SK-N-SH (cell line): ENCODE data around the gene GPR146.
A peak's percentile ranks its signal among the peaks of the same experiment; 100 is the strongest.

ENCODE experiments used
- ELF1 ChIP-seq: IDR thresholded peaks from 2 replicates; pipeline ENCODE4 v1.4.0; 2012
- RFX5 ChIP-seq: IDR thresholded peaks from 2 replicates; pipeline ENCODE4 v1.6.1; 2012; ENCODE audit warnings: mild to moderate bottlenecking, improper control_type of control experiment, low read length
- TF ChIP-seq, protein P1 (sequence below): fragments of 200-600 bp; sonication (generic); IDR thresholded peaks from 2 replicates; pipeline ENCODE4 v1.6.1; 2017; ENCODE audit warnings: antibody characterized with exemption, mild to moderate bottlenecking, moderate library complexity
- TF ChIP-seq, protein P2 (sequence below): IDR thresholded peaks from 2 replicates; pipeline ENCODE4 v1.4.0; 2012; ENCODE audit warnings: low read depth

DNA sequence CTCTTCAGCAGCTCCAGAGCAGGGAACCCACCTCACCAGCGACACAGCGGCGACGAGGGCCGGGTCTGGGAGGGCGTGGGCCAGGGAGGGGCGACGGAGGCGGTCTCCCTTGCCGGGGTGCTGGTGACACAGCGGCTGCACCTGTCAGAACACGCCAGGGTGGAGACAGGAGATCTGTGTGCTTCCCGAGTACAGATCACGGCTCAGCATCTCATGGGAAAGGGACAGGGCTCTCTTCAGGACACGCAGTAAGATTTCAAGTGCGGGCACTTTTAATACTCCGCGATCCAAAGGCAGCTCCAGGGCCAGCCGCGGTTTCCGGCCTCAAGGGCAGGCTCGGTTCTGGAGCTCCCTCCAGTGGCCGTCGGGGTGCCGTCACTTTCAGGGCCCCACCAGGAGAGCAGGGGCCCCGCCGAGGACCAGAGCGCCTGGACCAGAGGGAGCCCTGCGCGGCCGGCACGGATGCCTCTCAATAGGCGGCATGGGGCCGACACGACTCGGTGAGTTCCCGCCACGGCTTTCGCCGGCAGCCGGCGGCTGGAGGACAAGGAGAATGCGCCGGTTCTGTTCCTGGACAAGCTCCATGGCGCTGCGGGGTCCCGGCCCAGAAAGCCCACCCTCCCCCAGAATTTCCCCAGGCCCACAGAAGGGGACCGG is 21.4 kb downstream of the GPR146 start:
- TF ChIP-seq RFX5 (no peak), ELF1 (no peak)
- TF ChIP-seq, protein P1, sequence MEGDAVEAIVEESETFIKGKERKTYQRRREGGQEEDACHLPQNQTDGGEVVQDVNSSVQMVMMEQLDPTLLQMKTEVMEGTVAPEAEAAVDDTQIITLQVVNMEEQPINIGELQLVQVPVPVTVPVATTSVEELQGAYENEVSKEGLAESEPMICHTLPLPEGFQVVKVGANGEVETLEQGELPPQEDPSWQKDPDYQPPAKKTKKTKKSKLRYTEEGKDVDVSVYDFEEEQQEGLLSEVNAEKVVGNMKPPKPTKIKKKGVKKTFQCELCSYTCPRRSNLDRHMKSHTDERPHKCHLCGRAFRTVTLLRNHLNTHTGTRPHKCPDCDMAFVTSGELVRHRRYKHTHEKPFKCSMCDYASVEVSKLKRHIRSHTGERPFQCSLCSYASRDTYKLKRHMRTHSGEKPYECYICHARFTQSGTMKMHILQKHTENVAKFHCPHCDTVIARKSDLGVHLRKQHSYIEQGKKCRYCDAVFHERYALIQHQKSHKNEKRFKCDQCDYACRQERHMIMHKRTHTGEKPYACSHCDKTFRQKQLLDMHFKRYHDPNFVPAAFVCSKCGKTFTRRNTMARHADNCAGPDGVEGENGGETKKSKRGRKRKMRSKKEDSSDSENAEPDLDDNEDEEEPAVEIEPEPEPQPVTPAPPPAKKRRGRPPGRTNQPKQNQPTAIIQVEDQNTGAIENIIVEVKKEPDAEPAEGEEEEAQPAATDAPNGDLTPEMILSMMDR, result peak; percentile 87
- TF ChIP-seq, protein P2, sequence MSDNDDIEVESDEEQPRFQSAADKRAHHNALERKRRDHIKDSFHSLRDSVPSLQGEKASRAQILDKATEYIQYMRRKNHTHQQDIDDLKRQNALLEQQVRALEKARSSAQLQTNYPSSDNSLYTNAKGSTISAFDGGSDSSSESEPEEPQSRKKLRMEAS, result no peak
